B cell (primary cell): ENCODE measurements around the gene WDR5B.

Experiments
- EZH2 ChIP-seq: IDR thresholded peaks from 2 replicates; pipeline ENCODE4 v1.6.1; 2012; ENCODE audit warnings: borderline replicate concordance, low read depth, mild to moderate bottlenecking, moderate library complexity, low read length; ENCODE audit not compliant: insufficient read depth, poor library complexity, severe bottlenecking
- TF ChIP-seq, protein P1 (sequence below): fragments of 200-600 bp; IDR thresholded peaks from one replicate; pipeline ENCODE4 v1.8.0; 2022; ENCODE audit warnings: antibody characterized with exemption, mild to moderate bottlenecking

DNA sequence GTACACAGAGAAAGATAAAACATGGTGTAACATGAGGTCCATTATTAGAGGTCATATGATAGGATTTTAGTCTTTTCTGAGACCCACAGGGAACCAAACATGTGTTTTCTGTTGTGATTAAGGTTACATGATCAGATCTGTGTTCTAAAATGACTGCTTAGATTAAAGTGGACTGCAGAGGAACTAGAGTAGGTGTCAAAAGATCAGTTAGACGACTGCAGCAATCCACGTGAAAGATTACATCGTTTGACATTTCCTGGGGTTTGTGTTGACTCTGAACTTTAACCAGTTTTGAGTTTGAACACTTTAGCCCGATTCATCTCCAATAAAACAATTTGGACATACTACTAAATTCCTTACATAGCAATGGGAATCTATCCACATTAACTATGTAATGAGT lies 37.9 kb downstream of the WDR5B start:
- TF ChIP-seq, protein P1, sequence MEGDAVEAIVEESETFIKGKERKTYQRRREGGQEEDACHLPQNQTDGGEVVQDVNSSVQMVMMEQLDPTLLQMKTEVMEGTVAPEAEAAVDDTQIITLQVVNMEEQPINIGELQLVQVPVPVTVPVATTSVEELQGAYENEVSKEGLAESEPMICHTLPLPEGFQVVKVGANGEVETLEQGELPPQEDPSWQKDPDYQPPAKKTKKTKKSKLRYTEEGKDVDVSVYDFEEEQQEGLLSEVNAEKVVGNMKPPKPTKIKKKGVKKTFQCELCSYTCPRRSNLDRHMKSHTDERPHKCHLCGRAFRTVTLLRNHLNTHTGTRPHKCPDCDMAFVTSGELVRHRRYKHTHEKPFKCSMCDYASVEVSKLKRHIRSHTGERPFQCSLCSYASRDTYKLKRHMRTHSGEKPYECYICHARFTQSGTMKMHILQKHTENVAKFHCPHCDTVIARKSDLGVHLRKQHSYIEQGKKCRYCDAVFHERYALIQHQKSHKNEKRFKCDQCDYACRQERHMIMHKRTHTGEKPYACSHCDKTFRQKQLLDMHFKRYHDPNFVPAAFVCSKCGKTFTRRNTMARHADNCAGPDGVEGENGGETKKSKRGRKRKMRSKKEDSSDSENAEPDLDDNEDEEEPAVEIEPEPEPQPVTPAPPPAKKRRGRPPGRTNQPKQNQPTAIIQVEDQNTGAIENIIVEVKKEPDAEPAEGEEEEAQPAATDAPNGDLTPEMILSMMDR: no peak
- TF ChIP-seq EZH2: no peak
